Natural killer cell (primary cell): ENCODE data around the gene WASF2. TPM values are rescaled to one million over a fixed set of nuclear protein-coding genes. Genes with fewer than 3 reads are reported as not detected.

Experiments used
- ATAC-seq, 3 donors: fragments of 150-1000 bp in 2 of 3; fragments of 200-7000 bp in 1 of 3; cut with Tn5 transposase; 1 replicate in 1 of 3; 2 replicates in 2 of 3; pipeline ENCODE4 v1.10.0; 2021; ENCODE audit warnings: mild to moderate bottlenecking in 2 of 3, moderate library complexity in 2 of 3
- DNase-seq, 2 donors: peaks; one replicate each; pipeline versions ENCODE4 v3.0.0 to v3.0.0-alpha.2; 2013 to 2021; ENCODE audit warnings: mixed read lengths in 1 of 2
- H3K27ac ChIP-seq: one replicate; pipeline ENCODE4 v1.5.1; 2013; ENCODE audit warnings: mild to moderate bottlenecking, low read length
- H3K27me3 ChIP-seq: one replicate; pipeline ENCODE4 v1.6.1; 2013; ENCODE audit warnings: low read length; ENCODE audit not compliant: control insufficient read depth, insufficient read depth
- H3K36me3 ChIP-seq: one replicate; pipeline ENCODE4 v1.6.1; 2013; ENCODE audit warnings: low read length; ENCODE audit not compliant: control insufficient read depth, insufficient read depth
- H3K4me1 ChIP-seq: one replicate; pipeline ENCODE4 v1.6.1; 2013; ENCODE audit warnings: low read length; ENCODE audit not compliant: control insufficient read depth, insufficient read depth
- H3K4me3 ChIP-seq: one replicate; pipeline ENCODE4 v1.5.1; 2013; ENCODE audit warnings: low read length
- H3K9me3 ChIP-seq: one replicate; pipeline ENCODE4 v1.6.1; 2013; ENCODE audit warnings: low read length; ENCODE audit not compliant: control insufficient read depth, insufficient read depth
- H3K27ac Mint-ChIP-seq, 2 donors: one replicate each; pipeline ENCODE4 v1.8.0; 2022; ENCODE audit warnings: mild to moderate bottlenecking in 2 of 2, mixed read lengths in 2 of 2, moderate library complexity in 1 of 2
- H3K27me3 Mint-ChIP-seq, 2 donors: one replicate each; pipeline ENCODE4 v1.8.0; 2022; ENCODE audit warnings: low read depth in 2 of 2, mixed read lengths in 2 of 2
- H3K36me3 Mint-ChIP-seq: one replicate; pipeline ENCODE4 v1.8.0; 2022; ENCODE audit warnings: mixed read lengths
- H3K4me1 Mint-ChIP-seq, 2 donors: one replicate each; pipeline ENCODE4 v1.8.0; 2022; ENCODE audit warnings: mixed read lengths in 2 of 2
- H3K4me3 Mint-ChIP-seq: one replicate; pipeline ENCODE4 v1.8.0; 2022; ENCODE audit warnings: mild to moderate bottlenecking, moderate library complexity, mixed read lengths
- H3K9me3 Mint-ChIP-seq, 2 donors: one replicate each; pipeline ENCODE4 v1.8.0; 2022; ENCODE audit warnings: mixed read lengths in 2 of 2
- CTCF ChIP-seq: fragments of 200-600 bp; IDR thresholded peaks from one replicate; pipeline ENCODE4 v1.8.0; 2022; ENCODE audit warnings: antibody characterized with exemption
- WGBS: methylation state at CpG from one replicate; pipeline ENCODE4 v1.1.7; 2013; ENCODE audit warnings: missing lambda C conversion rate; ENCODE audit not compliant: insufficient coverage; 5-methylcytosine and 5-hydroxymethylcytosine counted together
- intact Hi-C: fragments of 100-400 bp; cut with micrococcal nuclease; formaldehyde crosslinking; loops from one replicate; pipeline ENCODE4 v1.14.2; 2022
- total RNA-seq, 4 donors: library from RNA; stranded (reverse); fragments of 120-200 nt in 1 of 4; gene quantifications; one replicate each; pipeline versions ENCODE4 v1.2.3 to v1.2.4, GENCODE V29; 2013 to 2022

Gene WASF2
- total RNA-seq, 3 donors from 2014 or later (not counting 1 experiment from before 2014, with no cell fraction given): 137 to 153 (median 143) TPM

GRCh38 chr1:27530192-27530591 is 40.2 kb upstream of the WASF2 start:
- intact Hi-C loops: no loop called here
- no peak for TF ChIP-seq CTCF
- Mint-ChIP-seq H3K27ac (no peak overlapping the region), H3K9me3 (no peaks in the 10 kb centered on the region), H3K36me3 (no peaks in the 10 kb centered on the region), H3K27me3 (peaks cover 22 to 24% of the 10 kb centered on the region in 2 donors), H3K4me3 (no peak overlapping the region), H3K4me1 (peaks cover 18 to 43% of the 10 kb centered on the region in 2 donors)
- DNase-seq: no peak
- Histone ChIP-seq H3K4me3 (no peak overlapping the region), H3K4me1 (peaks cover 36% of the 10 kb centered on the region), H3K36me3 (peaks cover 3% of the 10 kb centered on the region), H3K27me3 (no peaks in the 10 kb centered on the region), H3K9me3 (no peaks in the 10 kb centered on the region), H3K27ac (no peak overlapping the region)
- WGBS: 97% methylated on average over 10 of the region's 10 CpGs
- no peak for ATAC-seq

- no peaks in the 10 kb centered on the region for H3K36me3 ChIP-seq
- intact Hi-C loops: no loop called here
- H3K4me1 ChIP-seq: peaks cover 37% of the 10 kb centered on the region
- H3K9me3 ChIP-seq: no peaks in the 10 kb centered on the region
- 94% methylated on average over 5 of the region's 5 CpGs for WGBS
- H3K36me3 Mint-ChIP-seq: no peaks in the 10 kb centered on the region
- no peaks in the 10 kb centered on the region for H3K27me3 ChIP-seq
- no peak overlapping the region for H3K27ac ChIP-seq
- no peak for TF ChIP-seq CTCF
- no peak for DNase-seq
- H3K9me3 Mint-ChIP-seq: no peaks in the 10 kb centered on the region
- H3K27me3 Mint-ChIP-seq: peaks cover 22 to 24% of the 10 kb centered on the region in 2 donors
- no peak overlapping the region for H3K4me3 ChIP-seq
- ATAC-seq: no peak
- no peak overlapping the region for H3K4me3 Mint-ChIP-seq
- H3K27ac Mint-ChIP-seq: peak overlapping the region in 1 of 2 donors; percentile 6
- peaks cover 18 to 43% of the 10 kb centered on the region in 2 donors for H3K4me1 Mint-ChIP-seq
Observed at GRCh38 chr1:27529704-27530018, 39.7 kb upstream of the WASF2 start.

- Mint-ChIP-seq H3K27me3 (peaks cover 22 to 24% of the 10 kb centered on the region in 2 donors), H3K36me3 (no peaks in the 10 kb centered on the region), H3K27ac (peak overlapping the region in 1 of 2 donors; percentile 6), H3K4me1 (peaks cover 18 to 43% of the 10 kb centered on the region in 2 donors), H3K9me3 (no peaks in the 10 kb centered on the region), H3K4me3 (peak overlapping the region; percentile 39)
- H3K9me3 ChIP-seq: no peaks in the 10 kb centered on the region
- no peak for ATAC-seq
- H3K36me3 ChIP-seq: no peaks in the 10 kb centered on the region
- TF ChIP-seq CTCF: no peak
- intact Hi-C loops: no loop called here
- H3K27ac ChIP-seq: no peak overlapping the region
- no peak overlapping the region for H3K4me3 ChIP-seq
- no peaks in the 10 kb centered on the region for H3K27me3 ChIP-seq
- WGBS: 66% methylated on average over 17 of the region's 17 CpGs
- DNase-seq: no peak
- peaks cover 37% of the 10 kb centered on the region for H3K4me1 ChIP-seq
Observed at GRCh38 chr1:27528818-27529703, 39.1 kb upstream of the WASF2 start.
